GM12872 (cell line): ENCODE results near the gene ACAA1.

Experiments used
- TF ChIP-seq, protein P1 (sequence below): IDR thresholded peaks from 3 replicates; pipeline ENCODE4 v1.5.1; 2011; ENCODE audit warnings: low read depth, mild to moderate bottlenecking, low read length, moderate library complexity; ENCODE audit not compliant: insufficient read depth

ACAA1 gene

GRCh38 chr3:38158472-38158871 is 21.5 kb upstream of the ACAA1 start:
- TF ChIP-seq, protein P1, sequence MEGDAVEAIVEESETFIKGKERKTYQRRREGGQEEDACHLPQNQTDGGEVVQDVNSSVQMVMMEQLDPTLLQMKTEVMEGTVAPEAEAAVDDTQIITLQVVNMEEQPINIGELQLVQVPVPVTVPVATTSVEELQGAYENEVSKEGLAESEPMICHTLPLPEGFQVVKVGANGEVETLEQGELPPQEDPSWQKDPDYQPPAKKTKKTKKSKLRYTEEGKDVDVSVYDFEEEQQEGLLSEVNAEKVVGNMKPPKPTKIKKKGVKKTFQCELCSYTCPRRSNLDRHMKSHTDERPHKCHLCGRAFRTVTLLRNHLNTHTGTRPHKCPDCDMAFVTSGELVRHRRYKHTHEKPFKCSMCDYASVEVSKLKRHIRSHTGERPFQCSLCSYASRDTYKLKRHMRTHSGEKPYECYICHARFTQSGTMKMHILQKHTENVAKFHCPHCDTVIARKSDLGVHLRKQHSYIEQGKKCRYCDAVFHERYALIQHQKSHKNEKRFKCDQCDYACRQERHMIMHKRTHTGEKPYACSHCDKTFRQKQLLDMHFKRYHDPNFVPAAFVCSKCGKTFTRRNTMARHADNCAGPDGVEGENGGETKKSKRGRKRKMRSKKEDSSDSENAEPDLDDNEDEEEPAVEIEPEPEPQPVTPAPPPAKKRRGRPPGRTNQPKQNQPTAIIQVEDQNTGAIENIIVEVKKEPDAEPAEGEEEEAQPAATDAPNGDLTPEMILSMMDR, result no peak

DNA sequence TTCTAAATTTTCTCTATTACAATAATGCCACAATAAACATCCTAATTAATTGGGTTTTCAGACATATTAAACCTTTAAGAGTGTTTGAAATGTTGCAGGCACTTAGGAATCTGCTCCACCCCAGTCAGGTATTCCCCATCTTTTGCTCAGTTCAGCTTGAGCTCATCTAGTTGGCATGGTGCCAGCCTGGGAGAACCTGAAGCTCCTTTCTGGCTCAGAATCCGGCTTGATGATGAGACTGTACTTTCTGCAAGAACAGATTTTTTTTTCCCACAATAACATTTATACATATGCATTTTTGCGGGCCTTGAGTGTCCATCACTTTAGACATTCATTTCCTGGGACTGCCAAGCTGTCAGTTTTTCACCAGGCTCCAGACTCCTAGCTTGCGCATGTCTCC is 20.7 kb upstream of the ACAA1 start:
- TF ChIP-seq, protein P1, result no peak

DNA sequence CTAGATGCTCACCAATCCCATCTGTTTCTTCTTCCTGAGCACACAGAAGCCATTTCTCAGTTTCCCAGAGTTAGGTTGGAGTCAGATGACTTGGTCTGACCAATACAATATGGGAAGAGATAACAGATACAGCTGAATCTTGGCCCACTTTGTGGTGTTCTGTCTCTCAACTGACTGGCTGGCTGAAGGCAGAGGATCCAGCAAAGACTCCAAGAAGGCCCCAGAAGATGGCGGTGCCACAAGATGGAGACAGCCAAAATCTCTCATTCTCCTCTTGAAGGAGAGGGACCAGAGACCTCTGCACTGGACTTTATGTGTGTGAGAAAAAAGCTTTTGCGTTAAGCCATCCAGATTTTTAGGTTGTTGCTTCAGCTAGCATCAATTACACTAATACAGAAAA is 20.2 kb upstream of the ACAA1 start:
- TF ChIP-seq, protein P1, result no peak

GRCh38 chr3:38155825-38156224 is 18.9 kb upstream of the ACAA1 start:
- TF ChIP-seq, protein P1, result no peak

GRCh38 chr3:38154625-38155255 is 17.8 kb upstream of the ACAA1 start:
- TF ChIP-seq, protein P1, result no peak

- TF ChIP-seq, protein P1, result no peak
Measured at GRCh38 chr3:38154033-38154494, 17.1 kb upstream of the ACAA1 start.

DNA sequence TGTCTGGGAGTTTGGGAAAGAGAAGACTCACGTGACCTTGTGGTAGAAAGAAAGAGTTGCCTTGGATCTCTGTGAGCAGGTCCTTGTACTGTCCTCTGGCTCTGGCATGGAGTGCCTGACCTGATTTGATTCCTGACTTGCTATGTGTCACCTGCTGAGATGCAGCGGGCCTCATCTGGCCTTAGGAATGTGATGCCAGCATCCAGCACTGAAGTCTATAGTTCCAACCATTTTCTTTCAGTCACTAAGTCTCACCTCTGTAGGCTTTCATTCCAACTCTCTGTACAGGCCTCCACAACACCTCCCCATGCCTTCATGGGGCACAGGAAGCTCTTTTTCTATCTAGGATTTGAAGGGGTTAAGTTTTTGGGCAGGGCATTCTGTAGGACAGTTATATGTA is 16.3 kb upstream of the ACAA1 start:
- TF ChIP-seq, protein P1, result no peak
